ENCODE data around the gene UBE2R2.

DNA sequence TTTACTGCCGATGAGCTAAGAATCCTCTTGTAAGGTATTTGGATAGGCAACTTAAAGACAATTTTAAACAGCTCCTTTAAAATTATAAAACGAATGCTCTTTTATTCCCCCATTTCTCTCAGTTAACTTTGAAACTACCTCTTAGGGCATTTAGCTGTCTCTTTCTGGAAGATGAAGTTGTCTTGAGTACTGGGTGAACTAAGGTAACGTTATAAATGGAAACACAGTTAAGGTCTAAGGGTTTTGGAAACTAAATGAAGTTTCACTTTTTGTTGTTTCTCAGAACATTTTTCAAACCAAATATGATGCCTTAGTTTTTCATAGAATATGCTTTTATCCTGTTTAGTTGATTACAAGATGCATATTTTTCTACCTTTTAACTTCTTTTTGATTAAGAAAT, 6.8 kb downstream of the UBE2R2 start:
- TF ChIP-seq, protein P1, sequence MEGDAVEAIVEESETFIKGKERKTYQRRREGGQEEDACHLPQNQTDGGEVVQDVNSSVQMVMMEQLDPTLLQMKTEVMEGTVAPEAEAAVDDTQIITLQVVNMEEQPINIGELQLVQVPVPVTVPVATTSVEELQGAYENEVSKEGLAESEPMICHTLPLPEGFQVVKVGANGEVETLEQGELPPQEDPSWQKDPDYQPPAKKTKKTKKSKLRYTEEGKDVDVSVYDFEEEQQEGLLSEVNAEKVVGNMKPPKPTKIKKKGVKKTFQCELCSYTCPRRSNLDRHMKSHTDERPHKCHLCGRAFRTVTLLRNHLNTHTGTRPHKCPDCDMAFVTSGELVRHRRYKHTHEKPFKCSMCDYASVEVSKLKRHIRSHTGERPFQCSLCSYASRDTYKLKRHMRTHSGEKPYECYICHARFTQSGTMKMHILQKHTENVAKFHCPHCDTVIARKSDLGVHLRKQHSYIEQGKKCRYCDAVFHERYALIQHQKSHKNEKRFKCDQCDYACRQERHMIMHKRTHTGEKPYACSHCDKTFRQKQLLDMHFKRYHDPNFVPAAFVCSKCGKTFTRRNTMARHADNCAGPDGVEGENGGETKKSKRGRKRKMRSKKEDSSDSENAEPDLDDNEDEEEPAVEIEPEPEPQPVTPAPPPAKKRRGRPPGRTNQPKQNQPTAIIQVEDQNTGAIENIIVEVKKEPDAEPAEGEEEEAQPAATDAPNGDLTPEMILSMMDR (IDR thresholded peaks at IDR 0.05; ENCODE audit: borderline replicate concordance, extremely low read depth, low read length, poor library complexity, severe bottlenecking): no peak
- no peak for TF ChIP-seq EZH2 (IDR thresholded peaks at IDR 0.05; ENCODE audit: borderline replicate concordance, low read depth, low read length, severe bottlenecking)
